Fibroblast of lung (primary cell): Measurements from ENCODE around the gene C12orf42.

ENCODE experiments used
- EZH2 ChIP-seq: IDR thresholded peaks from 2 replicates; pipeline ENCODE4 v1.5.1; 2012; ENCODE audit warnings: low read length, control low read depth, mild to moderate bottlenecking; ENCODE audit errors: missing control alignments
- TF ChIP-seq, protein P1 (sequence below), 2 donors: IDR thresholded peaks in 1 of 2; conservative IDR thresholded peaks in 1 of 2; 1 replicate in 1 of 2; 2 replicates in 1 of 2; pipeline ENCODE4 v1.5.1; 2011 to 2012; ENCODE audit warnings: low read length in 2 of 2, control low read depth in 1 of 2, inconsistent platforms in 1 of 2, low read depth in 1 of 2, mild to moderate bottlenecking in 1 of 2

DNA sequence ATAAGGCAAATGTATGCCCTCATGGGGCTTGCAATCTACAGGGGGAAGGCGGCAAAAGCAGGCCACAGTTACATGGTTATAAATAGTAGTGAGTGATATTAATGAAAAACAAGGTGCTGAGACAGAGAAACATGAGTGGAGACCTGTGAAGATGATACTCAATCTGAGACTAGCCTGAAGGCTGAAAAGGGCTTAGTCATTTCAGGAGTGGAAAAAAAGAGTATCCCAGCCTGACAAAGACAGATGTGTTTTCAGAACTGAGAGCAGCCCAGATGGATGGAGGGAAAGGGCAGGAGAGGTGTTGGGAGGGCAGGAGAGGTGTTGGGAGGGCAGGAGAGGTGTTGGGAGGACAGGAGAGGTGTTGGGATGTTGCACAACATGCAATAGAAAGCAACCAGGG, 181.9 kb downstream of the C12orf42 start:
- TF ChIP-seq, protein P1, sequence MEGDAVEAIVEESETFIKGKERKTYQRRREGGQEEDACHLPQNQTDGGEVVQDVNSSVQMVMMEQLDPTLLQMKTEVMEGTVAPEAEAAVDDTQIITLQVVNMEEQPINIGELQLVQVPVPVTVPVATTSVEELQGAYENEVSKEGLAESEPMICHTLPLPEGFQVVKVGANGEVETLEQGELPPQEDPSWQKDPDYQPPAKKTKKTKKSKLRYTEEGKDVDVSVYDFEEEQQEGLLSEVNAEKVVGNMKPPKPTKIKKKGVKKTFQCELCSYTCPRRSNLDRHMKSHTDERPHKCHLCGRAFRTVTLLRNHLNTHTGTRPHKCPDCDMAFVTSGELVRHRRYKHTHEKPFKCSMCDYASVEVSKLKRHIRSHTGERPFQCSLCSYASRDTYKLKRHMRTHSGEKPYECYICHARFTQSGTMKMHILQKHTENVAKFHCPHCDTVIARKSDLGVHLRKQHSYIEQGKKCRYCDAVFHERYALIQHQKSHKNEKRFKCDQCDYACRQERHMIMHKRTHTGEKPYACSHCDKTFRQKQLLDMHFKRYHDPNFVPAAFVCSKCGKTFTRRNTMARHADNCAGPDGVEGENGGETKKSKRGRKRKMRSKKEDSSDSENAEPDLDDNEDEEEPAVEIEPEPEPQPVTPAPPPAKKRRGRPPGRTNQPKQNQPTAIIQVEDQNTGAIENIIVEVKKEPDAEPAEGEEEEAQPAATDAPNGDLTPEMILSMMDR (conservative IDR thresholded peaks at IDR 0.05 in 1 of 2, IDR thresholded peaks at IDR 0.05 in 1 of 2; ENCODE audit: low read depth in 1 of 2, low read length in 2 of 2): no peak
- TF ChIP-seq EZH2: no peak
